OCI-LY7 (cell line): ENCODE measurements around the gene CSNK2A2. TPM values are rescaled to one million over a fixed set of nuclear protein-coding genes. Genes with fewer than 3 reads are reported as not detected.

ENCODE experiments used
- BruUV-seq: library from RNA; stranded (reverse); fragments of 400-500 nt; replicated peaks from 2 replicates; lab custom pipeline; 2021; lab: Mats Ljungman, UMichigan
- CTCF ChIA-PET: fragments of 300-600 bp; sonication (Branson Sonifier 250); formaldehyde crosslinking; loops from one replicate; lab custom pipeline; 2022; ENCODE audit warnings: antibody characterized with exemption; ENCODE audit not compliant: unreplicated experiment; lab: Charles Lee
- POLR2A ChIA-PET: fragments of 300-600 bp; sonication (Branson Sonifier 250); formaldehyde crosslinking; loops from one replicate; lab custom pipeline; 2022; ENCODE audit warnings: antibody characterized with exemption; lab: Charles Lee
- DNase-seq: peaks from one replicate; pipeline ENCODE4 v3.0.0-alpha.2; 2015; ENCODE audit warnings: low spot score
- H2AFZ ChIP-seq: fragments of 200-600 bp; sonication (generic), shearing (Covaris generic); 2 replicates; pipeline ENCODE4 v1.6.1; 2014; ENCODE audit warnings: mild to moderate bottlenecking, antibody characterized with exemption, low read length, moderate library complexity
- H3K27ac ChIP-seq: fragments of 200-600 bp; sonication (generic); 2 replicates; pipeline ENCODE4 v1.5.1; 2014; ENCODE audit warnings: mixed run types, low read depth, mild to moderate bottlenecking, moderate library complexity, low read length, inconsistent platforms; ENCODE audit not compliant: poor library complexity, severe bottlenecking
- H3K36me3 ChIP-seq: fragments of 200-600 bp; sonication (generic); 2 replicates; pipeline ENCODE4 v1.6.1; 2014; ENCODE audit warnings: mild to moderate bottlenecking, antibody characterized with exemption, low read length, moderate library complexity, mixed read lengths; ENCODE audit not compliant: insufficient read depth
- H3K4me1 ChIP-seq: fragments of 200-600 bp; sonication (generic); 2 replicates; pipeline ENCODE4 v1.5.1; 2014; ENCODE audit warnings: mild to moderate bottlenecking, low read length; ENCODE audit not compliant: insufficient read depth, poor library complexity, severe bottlenecking
- H3K4me2 ChIP-seq: fragments of 200-600 bp; sonication (generic); 2 replicates; pipeline ENCODE4 v1.6.1; 2014; ENCODE audit warnings: mild to moderate bottlenecking, low read length
- H3K4me3 ChIP-seq: fragments of 200-600 bp; sonication (generic); 2 replicates; pipeline ENCODE4 v1.5.1; 2014; ENCODE audit warnings: mild to moderate bottlenecking, low read depth, low read length; ENCODE audit not compliant: poor library complexity, severe bottlenecking
- H3K79me2 ChIP-seq: fragments of 200-600 bp; sonication (generic); 2 replicates; pipeline ENCODE4 v1.6.1; 2016; ENCODE audit warnings: low read depth, mild to moderate bottlenecking, low read length, moderate library complexity, mixed read lengths; ENCODE audit not compliant: insufficient read depth
- H3K9me2 ChIP-seq: fragments of 200-600 bp; sonication (generic); 2 replicates; pipeline ENCODE4 v1.6.1; 2016; ENCODE audit warnings: mild to moderate bottlenecking, low read length, mixed read lengths; ENCODE audit not compliant: insufficient read depth
- H3K9me3 ChIP-seq: fragments of 200-600 bp; sonication (generic); 2 replicates; pipeline ENCODE4 v1.6.1; 2014; ENCODE audit warnings: mild to moderate bottlenecking, mixed run types, low read length, mixed read lengths
- H4K20me1 ChIP-seq: fragments of 200-600 bp; sonication (generic); 2 replicates; pipeline ENCODE4 v1.6.1; 2014; ENCODE audit warnings: mild to moderate bottlenecking, antibody characterized with exemption, low read length, moderate library complexity, mixed read lengths; ENCODE audit not compliant: insufficient read depth
- CTCF ChIP-seq: fragments of 200-600 bp; sonication (generic); conservative IDR thresholded peaks from 2 replicates; pipeline ENCODE4 v1.5.1; 2014; ENCODE audit warnings: mild to moderate bottlenecking, antibody characterized with exemption, low read length, moderate library complexity, mixed read lengths
- EZH2phosphoT487 ChIP-seq: fragments of 200-600 bp; sonication (generic); IDR thresholded peaks from 2 replicates; pipeline ENCODE4 v1.6.1; 2018; ENCODE audit warnings: low read depth, borderline replicate concordance, mild to moderate bottlenecking, mixed run types, antibody characterized with exemption, low read length, moderate library complexity, mixed read lengths
- intact Hi-C: fragments of 100-400 bp; cut with micrococcal nuclease; formaldehyde crosslinking; loops from one replicate; pipeline ENCODE4 v1.10.0; 2022; ENCODE audit not compliant: unreplicated experiment
- total RNA-seq, 2 experiments: library from RNA; depleted of rRNA in 1 of 2; stranded (reverse); fragments of >200 nt in 1 of 2; shearing (Covaris generic) in 1 of 2; gene quantifications; 2 replicates each; pipeline ENCODE4 v1.2.3, GENCODE V29; 2014 to 2022

Gene CSNK2A2
- total RNA-seq, 2 experiments from 2014 or later, result 28.7 to 106 TPM

GRCh38 chr16:58211245-58211644 is 13.3 kb upstream of the CSNK2A2 start:
- Histone ChIP-seq H3K36me3 (no peaks in the 10 kb centered on the region), H4K20me1 (no peaks in the 10 kb centered on the region), H2AFZ (no peak overlapping the region), H3K4me2 (no peak overlapping the region), H3K9me3 (no peaks in the 10 kb centered on the region), H3K9me2 (no peaks in the 10 kb centered on the region), H3K4me1 (no peaks in the 10 kb centered on the region), H3K27ac (no peak overlapping the region), H3K79me2 (no peaks in the 10 kb centered on the region), H3K4me3 (no peak overlapping the region)
- ChIA-PET CTCF (no interaction called here), POLR2A (no interaction called here)
- TF ChIP-seq EZH2phosphoT487, result no peak
- TF ChIP-seq CTCF, result no peak
- intact Hi-C loops, result no loop called here
- no TSS peak for BruUV-seq
- DNase-seq, result no peak

GRCh38 chr16:58205276-58206036 is 7.5 kb upstream of the CSNK2A2 start:
- no peaks in the 10 kb centered on the region for H4K20me1 ChIP-seq
- CTCF ChIA-PET, result no interaction called here
- H3K4me2 ChIP-seq, result no peak overlapping the region
- H3K9me2 ChIP-seq, result no peaks in the 10 kb centered on the region
- no peaks in the 10 kb centered on the region for H3K36me3 ChIP-seq
- no peak for DNase-seq
- no peaks in the 10 kb centered on the region for H3K79me2 ChIP-seq
- no peak overlapping the region for H3K4me3 ChIP-seq
- POLR2A ChIA-PET, result no interaction called here
- TF ChIP-seq EZH2phosphoT487 (no peak), CTCF (no peak)
- BruUV-seq, result no TSS peak
- H2AFZ ChIP-seq, result no peak overlapping the region
- intact Hi-C loops, result no loop called here
- H3K9me3 ChIP-seq, result no peaks in the 10 kb centered on the region
- no peak overlapping the region for H3K27ac ChIP-seq
- no peaks in the 10 kb centered on the region for H3K4me1 ChIP-seq

- intact Hi-C loops, result no loop called here
- BruUV-seq, result no TSS peak
Measured at GRCh38 chr16:58201163-58201562, 3.3 kb upstream of the CSNK2A2 start.

More at GRCh38 chr16:58201163-58201562, 3.3 kb upstream of the CSNK2A2 start:
- Histone ChIP-seq H3K36me3 (peaks cover 3% of the 10 kb centered on the region), H3K27ac (no peak overlapping the region), H3K9me3 (no peaks in the 10 kb centered on the region), H3K4me1 (peaks cover 13% of the 10 kb centered on the region), H3K4me3 (no peak overlapping the region), H3K79me2 (peaks cover 13% of the 10 kb centered on the region; the same call in 1 of the 2 replicates), H3K9me2 (no peaks in the 10 kb centered on the region), H2AFZ (no peak overlapping the region), H3K4me2 (no peak overlapping the region), H4K20me1 (no peaks in the 10 kb centered on the region)
- POLR2A ChIA-PET, result no interaction called here
- CTCF ChIA-PET, result no interaction called here
- TF ChIP-seq CTCF (no peak), EZH2phosphoT487 (no peak)
- DNase-seq, result no peak
